Spleen (tissue), 3 donors: Measurements from ENCODE around the gene PEX11B.

Experiments
- POLR2A ChIP-seq, 3 donors: fragments of 450-650 bp; IDR thresholded peaks; one replicate each; pipeline ENCODE4 v1.5.1; 2017; ENCODE audit warnings: antibody characterized with exemption in 3 of 3, mild to moderate bottlenecking in 1 of 3
- POLR2AphosphoS5 ChIP-seq, 3 donors: sonication (generic); formaldehyde crosslinking; IDR thresholded peaks; one replicate each; pipeline ENCODE4 v1.5.1; 2017; ENCODE audit warnings: antibody characterized with exemption in 3 of 3

DNA sequence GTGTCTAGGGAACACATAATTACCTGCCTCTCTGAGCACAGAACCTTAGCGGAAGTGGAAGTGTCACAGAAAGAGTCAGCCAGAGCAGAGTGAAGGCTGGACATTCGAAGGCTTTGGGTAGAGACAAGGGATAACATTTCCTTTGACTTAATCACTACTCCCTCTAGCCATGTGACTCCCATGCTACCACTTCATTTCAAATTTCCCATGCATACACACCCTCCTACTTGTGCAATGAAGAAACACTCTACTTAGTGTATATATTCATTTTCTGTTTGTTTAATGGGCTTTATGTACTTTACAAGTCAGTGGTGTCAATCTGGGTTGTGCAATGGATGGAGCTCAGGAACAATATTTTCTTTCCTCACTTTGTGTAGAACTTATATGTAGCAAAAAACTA, 39.8 kb downstream of the PEX11B start:
- TF ChIP-seq POLR2A (IDR thresholded peaks at IDR 0.05) (no peak), POLR2AphosphoS5 (IDR thresholded peaks at IDR 0.05) (no peak)
